GM19467 (cell line): Measurements from ENCODE around the gene ANKRD33.

Source experiments
- ATAC-seq: cut with Tn5 transposase; IDR thresholded peaks from one replicate; pipeline ENCODE4 v1.9.1; 2021; ENCODE audit warnings: mild to moderate bottlenecking, moderate library complexity; ENCODE audit not compliant: unreplicated experiment

ANKRD33 gene

DNA sequence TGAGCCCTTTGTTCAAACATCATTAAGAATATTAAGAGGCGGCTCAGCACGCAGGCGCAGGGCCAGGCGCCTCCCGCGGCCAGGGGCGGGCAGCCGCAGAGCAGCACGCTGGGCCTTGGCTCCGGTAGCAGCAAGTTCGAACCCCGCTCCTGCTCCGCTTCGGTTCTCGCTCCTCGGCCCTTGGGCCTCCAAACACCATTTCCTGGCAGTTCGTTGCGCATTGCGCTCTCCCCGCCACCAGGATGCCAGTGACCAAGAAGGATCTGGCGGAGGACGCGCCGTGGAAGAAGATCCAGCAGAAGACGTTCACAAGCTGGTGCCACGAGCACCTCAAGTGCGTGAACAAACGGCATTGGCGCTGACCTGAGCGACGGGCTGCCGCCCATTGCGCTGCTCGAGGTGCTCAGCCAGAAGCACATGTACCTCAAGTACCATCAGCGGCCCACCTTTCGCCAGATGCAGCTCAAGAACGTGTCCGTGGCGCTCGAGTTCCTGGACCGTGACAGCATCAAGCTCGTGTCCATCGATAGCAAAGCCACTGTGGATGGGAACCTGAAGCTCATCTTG, 12.5 kb downstream of the ANKRD33 start:
- ATAC-seq = no peak

DNA sequence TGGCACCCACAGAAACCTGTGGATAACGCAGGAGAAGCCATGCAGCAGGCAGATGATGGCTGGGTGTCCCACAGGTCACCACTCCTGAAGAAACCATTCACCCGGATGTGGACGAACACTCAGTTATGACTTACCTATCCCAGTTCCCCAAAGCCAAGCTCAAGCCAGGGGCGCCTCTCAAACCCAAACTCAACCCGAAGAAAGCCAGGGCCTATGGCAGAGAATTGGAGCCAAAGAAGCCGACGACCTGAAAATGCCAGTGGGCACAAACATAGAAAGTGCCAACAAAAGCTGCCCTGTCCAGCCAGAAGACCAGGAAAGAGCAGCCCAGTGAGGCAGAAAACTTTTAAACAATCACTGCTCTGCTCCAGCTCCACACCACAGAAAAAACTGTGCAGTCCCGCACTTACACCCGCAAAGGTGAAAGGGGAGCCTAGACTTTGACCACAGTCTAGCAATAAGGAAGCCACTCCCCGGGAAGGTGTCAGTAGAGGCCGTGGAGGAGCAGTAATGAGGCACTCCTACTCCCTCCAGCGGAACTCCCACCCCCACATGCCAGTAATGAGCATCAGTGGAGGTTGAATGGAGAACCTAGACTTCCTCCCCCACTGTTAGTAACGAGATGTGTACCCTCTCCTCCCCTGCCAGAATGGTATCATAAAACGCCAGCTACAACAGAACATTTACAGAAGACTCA, 13.4 kb downstream of the ANKRD33 start:
- no peak for ATAC-seq

DNA sequence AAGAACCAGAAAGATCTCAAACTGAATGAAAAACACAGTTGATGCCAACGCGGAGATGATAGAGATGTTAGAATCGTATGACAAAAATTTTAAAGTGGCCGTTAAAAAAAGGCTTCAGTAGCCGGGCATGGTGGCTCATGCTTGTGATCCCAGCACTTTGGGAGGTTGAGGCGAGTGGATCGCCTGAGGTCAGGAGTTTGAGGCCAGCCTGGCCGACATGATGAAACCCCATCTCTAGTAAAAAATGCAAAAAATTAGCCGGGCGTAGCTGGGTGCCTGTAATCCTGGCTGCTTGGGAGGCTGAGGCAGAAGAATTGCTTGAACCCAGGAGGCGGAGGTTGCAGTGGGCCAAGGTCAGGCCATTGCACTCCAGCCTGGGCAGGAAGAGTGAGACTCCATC, 14.0 kb downstream of the ANKRD33 start:
- ATAC-seq = no peak

DNA sequence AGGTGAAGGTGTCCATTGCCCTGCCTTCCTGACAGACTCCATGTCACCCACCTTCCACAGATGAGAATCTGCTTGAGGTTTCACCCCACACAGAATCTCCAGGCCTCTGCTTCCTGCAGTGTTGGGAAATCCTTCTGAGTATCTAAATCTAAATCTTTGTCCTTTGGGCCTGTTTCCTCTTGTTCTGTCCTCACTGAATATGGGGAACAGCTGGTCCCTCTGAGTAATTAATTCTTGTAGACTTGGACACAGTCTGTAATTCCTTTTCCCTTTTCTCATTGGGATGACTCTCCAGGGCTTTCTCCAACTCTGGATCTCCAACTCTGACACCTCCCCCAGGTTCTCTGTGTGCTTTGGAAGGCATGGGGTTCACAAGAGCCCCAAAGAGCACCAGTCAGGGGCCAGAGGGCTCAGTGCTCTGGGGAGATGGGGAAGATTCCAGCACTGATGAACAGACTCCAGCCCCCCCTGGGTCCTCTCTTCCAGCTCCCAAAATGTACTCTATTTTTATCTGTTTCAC, 17.1 kb downstream of the ANKRD33 start:
- ATAC-seq = no peak

DNA sequence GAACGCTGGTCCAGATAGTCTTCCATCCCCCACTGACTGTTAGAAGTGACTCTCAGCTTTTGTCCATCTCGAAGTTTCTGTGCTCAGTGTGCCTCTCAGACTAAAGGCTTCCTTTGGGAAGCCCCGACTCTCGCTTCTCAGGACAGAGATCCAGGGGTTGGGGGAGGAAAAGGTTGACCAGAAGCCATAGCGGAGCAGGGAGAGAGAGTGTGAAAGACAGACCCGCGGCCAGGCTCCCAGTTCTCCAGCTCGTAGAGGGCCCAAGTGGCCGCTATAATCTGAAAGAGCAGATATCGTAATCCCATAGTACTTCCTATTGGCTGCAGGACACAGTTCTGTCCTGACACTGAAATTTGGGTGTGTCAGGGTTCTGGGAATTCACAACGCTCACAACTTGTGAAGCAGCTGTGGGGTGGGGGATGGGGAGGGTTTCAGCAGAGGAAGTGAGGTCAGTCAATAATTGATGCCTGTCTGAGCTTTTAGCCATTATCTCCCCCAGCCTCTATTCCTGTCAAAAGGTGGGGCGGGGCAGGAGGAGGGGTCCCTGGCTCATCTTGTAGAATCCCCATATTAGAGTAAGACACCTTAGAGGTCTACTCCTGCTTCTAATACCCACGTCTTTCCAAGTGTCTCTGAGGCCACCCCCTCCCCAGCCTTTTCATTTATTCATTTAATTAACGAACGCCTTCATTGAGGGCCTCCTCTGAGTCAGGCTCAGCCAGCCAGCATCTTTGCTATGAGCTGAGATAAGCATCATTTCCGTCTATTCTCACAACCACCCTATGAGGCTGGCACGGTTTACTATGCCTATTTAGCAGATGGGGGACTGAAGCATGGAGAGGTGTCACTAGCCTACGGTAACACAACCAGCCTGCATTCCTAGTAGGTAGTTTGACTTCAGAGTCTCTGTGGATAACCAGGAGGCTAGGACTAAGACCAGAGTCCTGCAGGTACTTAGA, 17.8 kb downstream of the ANKRD33 start:
- ATAC-seq = no peak

DNA sequence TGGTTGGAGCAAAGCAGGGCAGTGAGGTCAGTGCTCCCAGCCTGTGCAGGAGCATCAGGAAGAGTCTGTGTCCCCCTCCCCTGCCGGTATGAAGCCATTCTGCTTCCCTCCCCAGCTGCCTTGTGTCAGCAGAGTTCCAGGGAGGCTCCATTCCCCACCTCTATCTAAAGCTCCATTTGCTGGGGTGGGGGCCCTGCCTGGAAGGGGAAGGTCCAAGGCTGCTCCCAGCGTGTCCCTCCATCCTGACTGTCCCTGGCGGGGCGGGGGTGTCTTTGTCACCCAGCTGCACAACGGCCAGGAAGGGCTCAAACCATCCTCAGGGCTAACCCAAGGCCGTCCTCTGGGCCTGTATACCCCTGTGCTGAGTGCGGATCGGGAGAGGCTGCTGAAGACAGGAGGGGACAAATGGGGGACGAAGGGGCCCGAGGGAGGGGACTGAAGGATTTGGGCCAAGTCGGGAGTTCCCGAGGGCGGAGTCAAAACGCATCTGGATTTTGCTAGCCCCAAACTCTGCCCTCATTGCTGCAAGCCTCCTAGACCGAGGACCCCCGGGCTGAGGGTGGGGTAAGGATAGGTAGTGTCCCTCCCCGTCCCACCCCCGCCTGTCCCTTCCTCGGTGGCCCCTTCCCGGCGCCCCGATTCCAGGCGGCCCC, 18.7 kb downstream of the ANKRD33 start:
- no peak for ATAC-seq

DNA sequence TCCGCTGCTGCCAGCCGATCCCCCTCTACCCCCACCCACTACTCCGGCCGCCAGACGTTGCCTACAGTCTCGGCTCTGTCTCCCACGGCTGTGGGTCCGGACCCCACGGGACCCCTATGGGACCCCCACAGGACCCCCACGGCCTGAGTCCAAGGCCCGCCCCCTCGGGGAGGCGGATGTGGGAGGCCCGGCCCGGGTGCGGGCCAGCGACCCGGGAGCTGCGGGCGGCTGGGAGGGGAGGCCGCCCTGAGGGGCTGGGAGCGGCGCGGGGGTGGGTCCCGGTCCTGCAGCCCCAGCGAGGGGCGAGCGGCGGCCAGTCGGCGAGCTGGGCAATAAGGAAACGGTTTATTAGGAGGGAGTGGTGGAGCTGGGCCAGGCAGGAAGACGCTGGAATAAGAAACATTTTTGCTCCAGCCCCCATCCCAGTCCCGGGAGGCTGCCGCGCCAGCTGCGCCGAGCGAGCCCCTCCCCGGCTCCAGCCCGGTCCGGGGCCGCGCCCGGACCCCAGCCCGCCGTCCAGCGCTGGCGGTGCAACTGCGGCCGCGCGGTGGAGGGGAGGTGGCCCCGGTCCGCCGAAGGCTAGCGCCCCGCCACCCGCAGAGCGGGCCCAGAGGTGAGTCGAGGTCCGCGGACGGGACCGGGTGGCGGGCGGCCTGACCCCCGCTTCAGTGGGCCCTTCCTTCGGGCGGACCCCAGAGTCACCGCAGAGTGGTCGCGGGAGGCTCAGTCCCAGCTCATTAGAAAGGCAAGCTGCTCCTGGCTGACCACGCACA, 19.4 kb downstream of the ANKRD33 start, which contains the start of gene ACVRL1:
ACVRL1 (plus strand) TSS at position 422 of the 773 bp plus-strand sequence. CDS start 4,971 bp downstream, outside the sequence.
- no peak for ATAC-seq

DNA sequence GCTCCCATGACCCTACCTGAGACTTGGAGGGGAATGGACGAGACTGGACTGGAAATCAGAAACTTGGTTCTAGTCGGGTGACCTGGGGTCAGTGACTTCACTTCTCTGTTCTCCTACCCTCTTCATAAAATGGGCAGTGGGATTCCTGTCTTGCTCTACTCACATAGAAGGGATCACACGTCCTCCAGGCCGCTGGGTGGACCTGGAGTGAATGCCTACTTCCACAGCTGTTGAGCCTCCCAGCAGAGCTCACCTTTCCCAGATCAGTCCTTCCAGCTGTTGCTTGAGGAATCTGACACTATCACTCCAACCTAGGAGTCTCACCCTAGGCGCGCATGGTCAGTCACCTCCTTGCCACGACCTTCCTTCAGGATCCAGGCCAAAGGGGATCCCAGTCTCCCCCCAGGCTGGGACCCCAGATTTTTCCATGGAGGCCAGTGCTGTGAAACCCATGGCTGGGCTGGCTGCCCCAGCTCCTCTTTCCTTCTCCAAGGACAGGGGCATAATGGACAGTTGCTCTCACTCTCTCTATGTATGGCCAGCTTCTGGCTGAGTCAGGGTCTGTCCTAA, 20.0 kb downstream of the ANKRD33 start:
- ATAC-seq = no peak

DNA sequence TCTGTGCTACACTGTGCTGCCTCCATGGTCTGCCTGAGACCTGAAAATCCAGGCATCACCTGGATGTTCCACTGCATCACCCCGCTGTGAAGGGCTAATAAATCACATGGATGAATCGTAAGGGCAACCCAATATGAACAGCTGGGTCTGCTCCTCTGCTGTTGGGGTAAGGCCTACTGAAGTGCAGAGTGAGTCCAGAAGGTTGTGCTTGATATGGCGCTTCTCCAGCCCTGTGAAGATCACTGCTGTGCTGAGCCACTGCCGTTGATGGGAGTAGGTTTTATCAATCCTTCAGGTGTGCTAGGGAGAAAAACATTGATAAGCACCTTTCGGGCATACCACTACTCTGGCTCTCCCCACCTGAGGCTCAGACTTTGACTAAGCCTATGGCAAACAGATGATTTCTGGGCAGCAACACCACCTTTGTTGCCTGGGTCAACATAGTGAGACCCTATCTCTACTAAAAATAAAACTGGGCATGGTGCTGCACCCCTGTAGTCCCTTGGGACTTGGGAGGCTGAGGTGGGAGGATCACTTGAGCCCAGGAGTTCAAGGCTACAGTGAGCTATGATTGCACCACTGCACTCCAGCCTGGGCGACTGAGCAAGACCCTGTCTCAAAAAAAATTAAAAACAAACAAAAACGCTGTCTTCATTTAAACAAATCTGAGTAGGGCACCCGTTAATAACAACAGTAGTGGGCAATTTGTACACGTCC, 21.1 kb downstream of the ANKRD33 start:
- no peak for ATAC-seq

DNA sequence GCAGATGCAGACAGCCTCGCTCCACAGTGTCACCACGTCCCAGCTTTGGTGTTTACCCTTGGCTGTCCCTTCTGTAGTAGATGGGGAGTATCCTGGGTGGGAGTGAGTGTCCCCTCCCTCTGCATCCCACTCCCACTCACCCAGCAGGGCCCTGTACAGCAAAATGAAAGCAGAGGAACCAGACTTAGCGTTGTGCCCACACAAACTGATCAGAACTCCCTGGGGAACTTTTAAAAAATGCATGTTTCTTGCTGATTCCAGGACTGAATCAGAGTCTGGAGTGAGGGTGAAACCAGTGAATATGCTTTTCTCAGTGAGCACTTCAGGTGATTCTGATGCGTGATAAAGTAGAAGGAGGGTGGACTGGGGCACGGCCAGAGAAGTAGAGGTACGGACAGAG, 22.3 kb downstream of the ANKRD33 start:
- ATAC-seq = no peak

DNA sequence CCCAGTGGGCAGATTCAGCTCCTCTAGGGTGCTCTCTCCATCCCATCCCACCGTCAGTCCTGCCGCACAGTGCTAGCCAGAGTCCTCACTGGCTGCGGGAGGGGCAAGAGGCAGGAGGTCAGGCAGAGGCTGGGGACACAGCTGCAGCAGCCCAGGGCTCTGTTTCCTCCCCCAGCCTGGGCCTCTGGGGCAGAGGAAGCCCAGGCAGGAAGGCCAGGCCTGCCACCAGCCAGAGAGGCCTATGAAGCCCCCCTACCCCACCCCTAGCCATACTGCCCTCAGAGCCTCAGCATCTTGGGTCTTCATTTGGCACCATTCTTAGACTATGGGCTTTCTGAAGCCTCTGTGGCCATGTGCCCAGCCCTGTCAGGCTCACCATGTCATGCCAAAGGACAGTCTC, 22.8 kb downstream of the ANKRD33 start:
- no peak for ATAC-seq

DNA sequence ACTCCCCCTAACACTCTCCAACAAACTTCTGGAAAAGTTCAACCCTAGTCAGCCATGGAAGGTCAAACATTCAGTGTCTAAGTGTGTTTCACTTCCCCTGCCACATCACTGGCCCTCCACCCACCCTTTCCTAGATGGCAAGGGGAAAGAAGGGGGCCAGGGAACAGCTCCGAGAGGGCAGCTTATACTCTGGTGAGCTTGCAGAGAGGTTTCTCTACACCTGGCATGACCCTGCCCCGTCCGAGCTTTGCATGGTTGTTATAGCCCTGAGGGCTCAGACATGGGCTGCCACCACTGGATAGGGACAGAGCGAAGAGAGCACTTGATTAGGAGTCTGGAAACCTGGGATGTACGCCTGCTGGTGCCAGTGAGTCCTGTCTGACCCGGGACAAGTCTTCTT, 23.4 kb downstream of the ANKRD33 start:
- ATAC-seq = no peak

DNA sequence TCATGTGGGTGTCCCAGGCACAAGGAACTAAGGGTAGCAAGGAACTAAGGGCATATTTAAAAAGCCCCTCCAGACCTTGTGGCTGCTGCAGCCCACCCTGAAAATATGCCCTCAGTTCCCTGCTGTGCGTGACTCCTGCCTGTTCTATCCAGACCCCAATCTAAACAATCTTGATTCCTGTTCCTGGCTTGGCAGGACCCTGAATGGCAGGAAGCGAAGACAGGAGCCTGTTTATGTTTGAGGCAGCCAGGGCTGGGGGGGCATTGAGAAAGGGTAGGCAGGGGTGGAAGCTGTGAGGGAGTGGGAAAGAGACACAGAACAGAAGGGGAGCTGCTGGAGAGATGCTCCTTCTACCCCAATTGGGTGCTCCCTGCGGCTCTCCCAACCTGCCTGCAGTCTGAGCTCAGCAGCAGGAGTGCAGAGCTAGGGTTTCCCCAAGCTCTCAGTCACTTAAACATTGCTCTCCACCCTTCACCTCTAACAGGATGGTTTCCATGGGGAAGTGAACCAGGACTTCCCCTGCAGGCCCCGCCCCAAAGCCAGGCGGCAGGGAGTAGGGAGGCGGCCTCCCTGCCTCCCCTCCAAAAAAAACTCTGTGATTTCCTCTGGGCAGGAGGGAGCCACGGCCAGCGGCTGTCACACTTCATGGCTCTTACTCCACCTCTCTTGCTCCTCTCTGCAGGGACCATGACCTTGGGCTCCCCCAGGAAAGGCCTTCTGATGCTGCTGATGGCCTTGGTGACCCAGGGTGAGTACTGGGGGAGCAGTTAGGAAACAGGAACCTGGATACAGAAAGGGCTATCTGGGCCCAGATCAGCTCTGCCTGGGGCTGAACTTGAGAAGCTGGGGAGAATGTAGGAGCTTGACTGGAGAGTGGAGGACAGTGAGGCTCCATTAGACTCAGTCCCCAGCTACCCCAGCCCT, 24.1 kb downstream of the ANKRD33 start:
- no peak for ATAC-seq

DNA sequence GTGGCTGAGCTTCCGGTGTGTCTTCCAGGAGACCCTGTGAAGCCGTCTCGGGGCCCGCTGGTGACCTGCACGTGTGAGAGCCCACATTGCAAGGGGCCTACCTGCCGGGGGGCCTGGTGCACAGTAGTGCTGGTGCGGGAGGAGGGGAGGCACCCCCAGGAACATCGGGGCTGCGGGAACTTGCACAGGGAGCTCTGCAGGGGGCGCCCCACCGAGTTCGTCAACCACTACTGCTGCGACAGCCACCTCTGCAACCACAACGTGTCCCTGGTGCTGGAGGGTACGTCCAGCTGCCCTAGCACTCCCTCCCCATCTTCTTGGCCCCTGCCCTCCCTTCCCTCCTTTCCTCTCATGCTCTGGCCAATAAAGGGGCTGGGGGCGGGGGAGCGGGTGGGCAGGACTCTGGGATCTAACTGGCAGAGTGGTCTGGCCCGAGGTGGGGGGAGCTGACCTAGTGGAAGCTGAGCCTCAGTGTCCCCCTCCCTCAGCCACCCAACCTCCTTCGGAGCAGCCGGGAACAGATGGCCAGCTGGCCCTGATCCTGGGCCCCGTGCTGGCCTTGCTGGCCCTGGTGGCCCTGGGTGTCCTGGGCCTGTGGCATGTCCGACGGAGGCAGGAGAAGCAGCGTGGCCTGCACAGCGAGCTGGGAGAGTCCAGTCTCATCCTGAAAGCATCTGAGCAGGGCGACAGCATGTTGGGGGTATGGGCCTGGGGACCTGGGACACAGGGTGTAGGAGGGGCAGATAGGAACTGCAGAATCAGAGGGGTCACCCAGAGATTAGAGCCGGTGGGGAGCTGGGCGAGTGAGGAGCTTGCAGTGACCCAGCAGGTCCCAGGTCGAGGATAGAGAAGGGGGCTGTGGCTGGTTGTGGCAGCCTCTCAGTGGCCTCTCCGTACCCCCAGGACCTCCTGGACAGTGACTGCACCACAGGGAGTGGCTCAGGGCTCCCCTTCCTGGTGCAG, 25.4 kb downstream of the ANKRD33 start:
- no peak for ATAC-seq

DNA sequence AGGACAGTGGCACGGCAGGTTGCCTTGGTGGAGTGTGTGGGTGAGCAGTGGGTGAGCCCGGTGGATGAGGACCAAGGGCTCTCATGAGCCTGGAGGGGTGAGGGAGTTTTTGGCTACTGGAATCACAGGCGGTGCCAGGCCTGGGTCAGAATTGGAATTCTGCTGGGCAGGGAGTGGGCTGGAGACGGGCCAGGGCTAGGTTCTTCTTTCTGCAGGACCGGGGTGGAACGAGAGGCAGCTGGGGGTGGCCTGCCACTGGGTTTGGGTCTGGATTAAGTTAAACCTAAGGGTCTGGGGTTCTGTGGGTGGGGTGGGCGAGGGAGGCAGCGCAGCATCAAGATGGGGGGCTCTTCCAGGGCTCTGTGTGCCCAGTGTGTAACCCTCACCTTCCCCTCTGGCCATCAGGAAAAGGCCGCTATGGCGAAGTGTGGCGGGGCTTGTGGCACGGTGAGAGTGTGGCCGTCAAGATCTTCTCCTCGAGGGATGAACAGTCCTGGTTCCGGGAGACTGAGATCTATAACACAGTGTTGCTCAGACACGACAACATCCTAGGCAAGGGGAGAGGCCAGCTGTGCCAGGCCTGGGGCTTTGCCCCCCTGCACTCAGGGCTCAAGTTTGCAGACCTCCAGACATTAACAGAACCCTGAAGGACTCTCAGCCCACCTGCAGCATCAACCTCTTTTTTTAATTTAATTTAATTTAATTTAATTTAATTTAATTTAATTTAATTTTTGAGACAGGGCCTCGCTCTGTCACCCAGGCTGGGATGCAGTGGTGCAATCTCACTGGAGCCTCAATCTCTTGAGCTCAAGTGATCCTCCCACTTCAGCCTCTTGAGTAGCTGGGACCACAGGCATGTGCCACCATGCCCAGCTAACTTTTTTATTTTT, 26.4 kb downstream of the ANKRD33 start:
- ATAC-seq = no peak

DNA sequence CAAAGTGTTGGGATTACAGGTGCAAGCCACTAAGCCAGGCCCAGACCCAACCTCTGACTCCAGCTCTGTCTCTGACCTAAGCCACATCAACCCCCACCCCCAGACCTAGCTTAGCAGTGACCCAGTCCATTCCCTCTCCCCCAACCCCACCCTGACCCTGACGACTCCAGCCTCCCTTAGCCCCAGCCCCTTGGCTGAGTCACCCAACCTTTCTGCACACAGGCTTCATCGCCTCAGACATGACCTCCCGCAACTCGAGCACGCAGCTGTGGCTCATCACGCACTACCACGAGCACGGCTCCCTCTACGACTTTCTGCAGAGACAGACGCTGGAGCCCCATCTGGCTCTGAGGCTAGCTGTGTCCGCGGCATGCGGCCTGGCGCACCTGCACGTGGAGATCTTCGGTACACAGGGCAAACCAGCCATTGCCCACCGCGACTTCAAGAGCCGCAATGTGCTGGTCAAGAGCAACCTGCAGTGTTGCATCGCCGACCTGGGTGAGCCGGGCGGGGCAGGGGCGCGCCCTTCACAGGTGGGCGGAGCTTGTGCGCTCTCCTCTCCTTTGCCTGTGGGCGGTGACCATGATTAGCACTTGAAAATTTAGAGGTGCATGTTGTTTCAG, 27.2 kb downstream of the ANKRD33 start:
- ATAC-seq = no peak
